Dendritic cell treated with granulocyte-macrophage colony-stimulating factor and Interleukin-4, amounts not matched to agents 40 ng/mL and 50 ng/mL, for 4 days (primary cell): ENCODE data around the gene PRM2.

Experiments used
- H3K27ac Mint-ChIP-seq: one replicate; pipeline ENCODE4 v1.8.0; 2022; ENCODE audit warnings: mild to moderate bottlenecking, mixed read lengths
- H3K27me3 Mint-ChIP-seq: one replicate; pipeline ENCODE4 v1.8.0; 2022; ENCODE audit warnings: mild to moderate bottlenecking, mixed read lengths
- H3K36me3 Mint-ChIP-seq: one replicate; pipeline ENCODE4 v1.8.0; 2022; ENCODE audit warnings: low read depth, mixed read lengths
- H3K4me1 Mint-ChIP-seq: one replicate; pipeline ENCODE4 v1.8.0; 2022; ENCODE audit warnings: low read depth, mixed read lengths
- H3K4me3 Mint-ChIP-seq: one replicate; pipeline ENCODE4 v1.8.0; 2022; ENCODE audit warnings: mild to moderate bottlenecking, moderate library complexity, mixed read lengths
- H3K9me3 Mint-ChIP-seq: one replicate; pipeline ENCODE4 v1.8.0; 2022; ENCODE audit warnings: mixed read lengths
- intact Hi-C: fragments of 100-400 bp; cut with micrococcal nuclease; formaldehyde crosslinking; loops from one replicate; pipeline ENCODE4 v1.15.0; 2022

PRM2 gene

DNA sequence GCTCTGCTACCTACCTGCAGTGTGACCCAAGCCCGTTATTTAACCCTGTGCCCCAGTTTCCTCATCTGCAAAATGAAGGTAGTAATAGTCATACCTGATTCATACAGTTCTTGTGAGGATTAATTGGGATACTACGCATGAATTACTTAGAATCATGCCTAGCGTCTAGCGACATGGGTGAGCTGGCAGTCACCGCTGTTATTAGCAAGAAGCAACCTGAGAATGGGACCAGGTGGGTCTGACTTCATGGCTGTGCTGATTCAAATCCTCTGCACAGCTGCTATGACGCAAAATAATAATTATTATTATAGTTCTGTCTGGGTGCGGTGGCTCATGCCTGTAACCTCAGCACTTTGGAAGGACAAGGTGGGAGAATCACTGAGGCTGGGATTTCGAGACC lies 28.1 kb downstream of the PRM2 start:
- peak overlapping the region; percentile 55 for H3K27ac Mint-ChIP-seq
- peaks cover 16% of the 10 kb centered on the region for H3K36me3 Mint-ChIP-seq
- no peaks in the 10 kb centered on the region for H3K9me3 Mint-ChIP-seq
- no peak overlapping the region for H3K4me3 Mint-ChIP-seq
- intact Hi-C loops: no loop called here
- H3K27me3 Mint-ChIP-seq: peaks cover 3% of the 10 kb centered on the region
- peaks cover 38% of the 10 kb centered on the region for H3K4me1 Mint-ChIP-seq

DNA sequence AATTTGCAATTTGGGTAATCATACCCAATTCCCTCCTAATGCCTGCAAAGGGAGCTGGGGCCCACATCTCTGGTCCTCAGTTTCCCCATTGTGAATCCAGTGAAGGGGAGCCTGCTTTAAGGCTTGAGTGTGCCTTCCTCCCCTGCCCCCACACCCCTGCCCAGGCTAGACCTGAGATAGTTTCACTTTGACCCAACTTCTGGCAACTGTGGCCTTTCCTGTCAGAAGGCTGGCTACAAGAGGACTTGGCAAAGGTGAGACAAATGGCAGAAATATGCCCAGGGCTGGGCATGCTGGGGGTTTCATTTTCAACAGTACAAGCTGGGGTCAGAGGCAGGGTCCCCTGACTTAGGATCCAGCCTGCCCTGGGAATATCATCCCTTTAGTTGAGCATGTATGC lies 30.3 kb downstream of the PRM2 start:
- intact Hi-C loops: no loop called here
- H3K27ac Mint-ChIP-seq: no peak overlapping the region
- H3K4me3 Mint-ChIP-seq: no peak overlapping the region
- no peaks in the 10 kb centered on the region for H3K9me3 Mint-ChIP-seq
- H3K36me3 Mint-ChIP-seq: no peaks in the 10 kb centered on the region
- H3K27me3 Mint-ChIP-seq: peaks cover 3% of the 10 kb centered on the region
- H3K4me1 Mint-ChIP-seq: peaks cover 23% of the 10 kb centered on the region

DNA sequence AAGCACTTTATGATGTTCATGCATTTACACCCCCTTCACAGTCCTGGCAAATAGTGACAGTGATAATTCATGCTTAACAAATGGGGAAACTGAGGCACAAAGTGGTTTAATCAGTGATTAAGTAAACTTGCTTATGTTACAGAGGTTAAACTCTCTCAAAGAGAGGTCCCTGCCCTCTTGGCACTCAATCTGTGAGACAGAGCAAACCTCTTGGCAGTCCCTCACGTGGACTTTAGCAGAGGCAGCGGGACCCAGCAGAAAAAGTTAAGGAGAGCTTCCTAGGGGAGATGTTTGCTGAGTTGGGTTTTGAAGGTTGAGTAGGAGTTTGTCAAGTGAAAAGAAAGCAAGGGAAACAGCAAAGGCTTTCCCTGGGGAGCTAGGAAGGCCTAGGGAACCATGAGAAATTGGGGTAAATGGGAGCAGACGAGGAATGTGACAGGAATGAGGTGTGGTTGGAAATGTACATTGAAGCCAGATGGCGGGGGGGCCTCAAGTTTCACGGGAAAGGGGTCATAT lies 31.0 kb downstream of the PRM2 start:
- Mint-ChIP-seq H3K27me3 (peaks cover 6% of the 10 kb centered on the region), H3K4me1 (peaks cover 22% of the 10 kb centered on the region), H3K27ac (no peak overlapping the region), H3K4me3 (no peak overlapping the region), H3K9me3 (no peaks in the 10 kb centered on the region), H3K36me3 (no peaks in the 10 kb centered on the region)
- intact Hi-C loops: no loop called here

DNA sequence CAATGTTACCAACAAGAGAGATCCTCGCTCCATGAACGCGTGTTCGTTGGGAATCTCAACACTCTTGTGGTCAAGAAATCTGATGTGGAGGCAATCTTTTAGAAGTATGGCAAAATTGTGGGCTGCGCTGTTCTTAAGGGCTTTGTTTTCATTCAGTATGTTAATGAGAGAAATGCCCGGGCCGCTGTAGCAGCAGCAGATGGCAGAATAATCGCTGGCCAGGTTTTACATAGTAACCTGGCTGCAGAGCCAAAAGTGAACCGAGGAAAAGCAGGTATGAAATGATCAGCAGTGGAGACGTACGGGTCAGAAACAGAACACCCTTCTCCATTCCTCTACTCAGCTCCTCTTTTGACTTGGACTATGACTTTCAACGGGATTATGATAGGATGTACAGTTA lies 33.6 kb downstream of the PRM2 start:
- Mint-ChIP-seq H3K27ac (no peak overlapping the region), H3K9me3 (no peaks in the 10 kb centered on the region), H3K4me1 (peaks cover 26% of the 10 kb centered on the region), H3K27me3 (peaks cover 6% of the 10 kb centered on the region), H3K36me3 (no peaks in the 10 kb centered on the region), H3K4me3 (no peak overlapping the region)
- intact Hi-C loops: no loop called here

DNA sequence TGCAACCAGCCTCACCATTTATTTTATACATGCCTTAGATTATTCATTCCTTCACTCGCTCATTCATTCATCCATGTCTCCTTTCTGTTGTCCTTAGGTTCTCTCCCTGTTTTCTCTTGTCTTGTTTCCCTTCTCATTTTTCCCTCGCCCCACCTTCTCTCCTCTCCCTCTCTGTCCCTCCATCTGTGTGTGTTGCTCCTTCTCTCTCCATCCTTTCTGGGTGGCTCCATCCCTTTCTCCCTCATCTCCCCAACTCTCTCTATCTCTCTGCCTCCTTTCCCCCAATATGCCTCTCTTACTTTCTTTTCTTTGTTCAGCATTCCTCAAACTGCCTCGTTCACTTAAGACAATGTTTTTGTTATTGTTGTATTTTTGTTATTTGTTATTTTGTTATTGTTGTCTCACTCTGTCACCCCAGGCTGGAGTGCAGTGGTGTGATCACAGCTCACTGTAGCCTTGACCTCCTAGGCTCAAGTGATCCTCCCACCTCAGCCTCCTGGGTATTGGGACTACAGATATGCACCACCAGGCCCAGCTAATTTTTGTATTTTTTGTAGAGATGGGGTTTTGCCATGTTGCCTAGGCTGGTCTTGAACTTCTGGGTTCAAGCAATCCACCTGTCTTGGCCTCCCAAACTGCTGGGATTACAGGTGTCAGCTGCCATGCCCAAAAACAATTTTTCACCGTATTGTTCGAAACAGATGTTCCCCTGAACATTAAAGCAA lies 34.6 kb downstream of the PRM2 start:
- peaks cover 6% of the 10 kb centered on the region for H3K27me3 Mint-ChIP-seq
- intact Hi-C loops: no loop called here
- peaks cover 29% of the 10 kb centered on the region for H3K4me1 Mint-ChIP-seq
- no peak overlapping the region for H3K27ac Mint-ChIP-seq
- no peaks in the 10 kb centered on the region for H3K9me3 Mint-ChIP-seq
- no peak overlapping the region for H3K4me3 Mint-ChIP-seq
- no peaks in the 10 kb centered on the region for H3K36me3 Mint-ChIP-seq

DNA sequence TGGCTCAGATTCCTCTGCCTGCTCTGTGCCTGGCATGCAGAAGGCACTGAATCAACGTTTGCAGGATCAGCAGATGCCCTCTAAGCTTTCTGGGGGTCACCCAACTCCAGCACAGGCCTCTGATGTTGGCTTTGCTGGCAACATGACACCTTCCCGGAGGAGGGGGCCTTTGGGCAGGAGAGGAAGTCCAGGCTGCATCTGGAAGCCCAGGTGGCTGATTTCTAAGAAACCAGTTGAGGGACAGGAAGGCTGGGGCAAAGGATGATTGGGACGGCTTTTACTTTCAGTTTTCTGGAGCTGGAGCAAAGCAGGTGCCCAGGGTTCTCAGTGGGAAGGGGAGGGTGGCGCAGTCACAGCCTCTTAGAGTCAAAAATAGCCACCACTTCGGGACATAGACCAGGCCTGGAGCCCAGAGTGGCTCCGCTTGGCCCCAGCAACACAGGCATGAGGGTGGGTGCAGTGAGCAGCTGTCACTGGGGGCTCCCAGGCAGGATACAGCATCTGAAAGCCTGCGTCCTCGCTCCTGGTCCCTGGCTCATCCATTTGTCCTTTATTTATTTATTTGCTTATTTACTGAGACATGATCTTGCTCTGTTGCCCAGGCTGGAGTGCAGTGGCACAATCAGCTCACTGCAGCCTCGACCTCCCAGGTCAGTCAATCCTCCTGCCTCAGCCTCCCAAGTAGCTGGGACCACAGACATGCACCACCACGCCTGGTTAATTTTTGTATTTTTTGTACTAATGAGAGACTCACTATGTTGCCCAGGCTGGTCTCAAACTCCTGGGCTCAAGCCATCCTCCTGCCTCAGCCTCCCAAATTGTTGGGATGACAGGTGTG lies 35.4 kb downstream of the PRM2 start:
- Mint-ChIP-seq H3K4me3 (no peak overlapping the region), H3K4me1 (peaks cover 29% of the 10 kb centered on the region), H3K27ac (no peak overlapping the region), H3K27me3 (peaks cover 6% of the 10 kb centered on the region), H3K36me3 (no peaks in the 10 kb centered on the region), H3K9me3 (no peaks in the 10 kb centered on the region)
- intact Hi-C loops: no loop called here

DNA sequence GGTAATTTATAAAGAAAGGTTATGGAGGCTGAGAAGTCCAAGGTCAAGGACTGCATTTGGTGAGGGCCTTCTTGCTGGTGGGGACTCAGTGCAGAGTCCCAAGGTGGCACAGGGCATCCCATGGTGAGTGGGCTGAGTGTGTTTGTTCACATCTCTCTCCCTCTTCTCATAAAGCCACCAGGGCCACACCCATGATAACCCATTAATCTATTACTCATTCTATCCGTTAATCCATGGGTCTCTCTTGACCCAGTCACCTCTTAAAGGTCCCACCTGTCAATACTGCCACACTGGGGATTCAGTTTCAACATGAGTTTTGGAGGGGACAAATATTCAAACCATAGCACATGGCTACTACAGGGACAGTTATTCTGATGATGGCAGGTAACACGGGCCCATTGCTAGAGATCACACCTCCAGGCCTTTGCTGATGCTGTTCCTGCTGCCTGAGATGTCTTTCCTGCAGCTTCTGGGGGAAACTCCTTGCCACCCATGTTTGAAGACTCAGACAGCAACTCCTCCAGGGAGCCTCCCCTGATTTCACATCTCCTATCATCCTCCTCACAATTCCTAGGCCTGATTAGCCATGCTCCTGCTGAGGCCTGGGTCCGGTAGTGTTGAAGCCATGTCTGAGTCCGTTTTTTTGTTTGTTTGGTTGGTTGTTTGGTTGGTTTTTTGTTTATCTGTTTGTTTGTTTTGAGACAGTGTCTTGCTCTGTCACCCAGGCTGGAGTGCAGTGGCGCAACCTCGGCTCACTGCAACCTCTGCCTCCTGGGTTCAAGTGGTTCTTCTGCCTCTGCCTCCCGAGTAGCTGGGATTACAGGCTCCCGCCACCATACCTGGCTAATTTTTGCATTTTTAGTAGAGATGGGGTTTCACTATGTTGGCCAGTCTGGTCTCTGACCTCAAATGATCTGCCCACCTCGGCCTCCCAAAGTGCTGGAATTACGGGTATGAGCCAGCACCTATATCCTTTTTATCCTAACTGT lies 36.3 kb downstream of the PRM2 start:
- Mint-ChIP-seq H3K4me3 (no peak overlapping the region), H3K9me3 (no peaks in the 10 kb centered on the region), H3K27ac (no peak overlapping the region), H3K36me3 (no peaks in the 10 kb centered on the region), H3K4me1 (peaks cover 32% of the 10 kb centered on the region), H3K27me3 (peaks cover 3% of the 10 kb centered on the region)
- intact Hi-C loops: no loop called here

DNA sequence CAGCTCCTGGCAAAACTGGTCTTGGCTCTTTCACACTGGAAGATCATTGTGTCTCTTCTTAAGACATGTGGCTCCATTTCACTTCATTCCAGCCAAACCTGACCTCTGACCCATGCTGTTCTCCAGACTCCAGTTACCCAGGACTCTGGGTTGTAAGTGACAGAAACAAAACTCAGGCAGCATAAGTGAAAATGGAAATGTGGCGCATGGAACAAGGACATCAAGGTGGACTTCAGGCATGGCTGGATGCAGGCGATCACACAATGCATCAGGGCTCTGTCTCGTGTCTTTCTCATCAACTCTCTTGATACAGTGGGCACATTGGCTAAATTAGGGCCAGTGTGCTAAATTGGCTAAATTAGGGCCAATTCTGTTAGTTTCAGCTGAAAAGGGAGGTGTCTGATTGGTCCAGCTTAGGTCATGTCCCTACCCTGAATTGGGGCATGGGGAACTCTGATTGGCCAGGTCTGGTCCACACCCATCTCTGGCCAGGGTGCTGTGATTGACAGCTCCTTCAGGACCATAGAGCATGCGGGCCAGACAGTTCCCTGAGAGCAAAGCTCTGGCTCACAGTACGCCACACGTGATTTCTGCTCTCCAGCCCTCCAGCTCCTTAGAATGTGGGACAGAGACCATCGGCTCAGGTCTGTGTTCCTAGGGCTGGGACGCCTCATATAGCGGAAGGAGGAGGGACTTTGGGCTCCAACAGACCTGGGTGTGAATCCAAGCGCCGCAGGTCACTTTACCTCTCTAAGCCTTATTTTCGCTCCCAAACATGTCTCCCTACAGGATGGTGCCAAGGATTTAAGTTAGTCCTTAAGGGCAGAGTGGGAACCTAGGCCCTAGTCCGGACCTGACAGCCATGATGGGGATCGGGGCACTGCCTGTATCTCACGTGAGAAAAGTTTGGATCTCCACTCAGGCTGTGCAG lies 37.7 kb downstream of the PRM2 start:
- H3K36me3 Mint-ChIP-seq: no peaks in the 10 kb centered on the region
- peaks cover 42% of the 10 kb centered on the region for H3K4me1 Mint-ChIP-seq
- no peak overlapping the region for H3K4me3 Mint-ChIP-seq
- no peak overlapping the region for H3K27ac Mint-ChIP-seq
- intact Hi-C loops: no loop called here
- no peaks in the 10 kb centered on the region for H3K9me3 Mint-ChIP-seq
- peaks cover 3% of the 10 kb centered on the region for H3K27me3 Mint-ChIP-seq

DNA sequence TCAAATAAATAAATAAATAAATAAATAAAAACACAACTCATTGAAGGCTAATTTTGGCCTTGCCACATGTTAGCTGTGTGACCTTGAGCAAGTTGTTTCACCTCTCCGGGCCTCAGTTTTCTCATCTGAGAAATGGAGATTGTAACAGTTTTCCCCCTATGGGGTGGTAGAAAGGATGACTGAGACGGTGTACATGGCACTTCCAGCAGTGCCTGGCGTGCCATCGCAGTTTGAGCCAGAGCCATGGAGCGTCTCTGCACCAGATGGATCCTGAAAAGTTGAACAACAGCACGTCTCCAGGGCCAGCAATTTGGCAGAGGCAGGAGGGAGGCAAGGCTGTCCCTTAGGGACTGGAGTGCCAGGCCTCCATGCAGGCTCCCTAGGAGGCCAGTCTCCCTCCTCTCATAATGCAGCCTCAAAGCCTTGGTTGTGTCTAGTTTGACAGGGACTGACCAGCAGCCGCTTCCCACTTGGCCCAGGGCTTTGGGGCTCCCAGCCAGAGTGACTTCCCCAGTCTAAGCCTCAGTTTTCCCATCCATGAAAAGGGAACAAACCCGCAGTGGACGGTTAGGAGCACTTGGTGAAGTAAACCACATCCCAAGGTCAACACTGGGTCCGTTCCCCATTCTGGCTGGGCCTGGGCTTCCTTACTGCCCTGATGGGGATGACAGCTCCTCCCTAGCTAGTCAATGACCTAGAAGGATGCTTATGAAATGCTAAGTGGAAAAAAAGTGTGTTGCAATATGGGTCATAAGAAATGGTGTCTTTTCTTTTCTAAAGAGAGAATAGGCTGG lies 39.6 kb downstream of the PRM2 start:
- Mint-ChIP-seq H3K27ac (peak overlapping the region; percentile 41), H3K4me1 (peaks cover 61% of the 10 kb centered on the region), H3K4me3 (no peak overlapping the region), H3K27me3 (peaks cover 3% of the 10 kb centered on the region), H3K36me3 (no peaks in the 10 kb centered on the region), H3K9me3 (no peaks in the 10 kb centered on the region)
- intact Hi-C loops: no loop called here

DNA sequence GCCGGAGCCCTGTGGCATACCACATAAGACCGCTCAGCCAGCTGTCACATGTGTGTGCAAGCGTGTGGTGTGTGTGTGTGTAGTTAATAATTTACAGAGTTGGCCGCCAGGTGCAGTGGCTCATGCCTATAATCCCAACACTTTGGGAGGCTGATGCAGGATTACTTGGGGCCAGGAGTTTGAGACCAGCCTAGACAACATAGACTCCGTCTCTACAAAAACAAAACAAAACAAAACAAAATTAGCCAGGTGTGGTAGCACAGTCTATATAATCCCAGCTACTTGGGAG lies 40.6 kb downstream of the PRM2 start:
- Mint-ChIP-seq H3K27ac (peak overlapping the region; percentile 76), H3K36me3 (no peaks in the 10 kb centered on the region), H3K27me3 (peaks cover 2% of the 10 kb centered on the region)

DNA sequence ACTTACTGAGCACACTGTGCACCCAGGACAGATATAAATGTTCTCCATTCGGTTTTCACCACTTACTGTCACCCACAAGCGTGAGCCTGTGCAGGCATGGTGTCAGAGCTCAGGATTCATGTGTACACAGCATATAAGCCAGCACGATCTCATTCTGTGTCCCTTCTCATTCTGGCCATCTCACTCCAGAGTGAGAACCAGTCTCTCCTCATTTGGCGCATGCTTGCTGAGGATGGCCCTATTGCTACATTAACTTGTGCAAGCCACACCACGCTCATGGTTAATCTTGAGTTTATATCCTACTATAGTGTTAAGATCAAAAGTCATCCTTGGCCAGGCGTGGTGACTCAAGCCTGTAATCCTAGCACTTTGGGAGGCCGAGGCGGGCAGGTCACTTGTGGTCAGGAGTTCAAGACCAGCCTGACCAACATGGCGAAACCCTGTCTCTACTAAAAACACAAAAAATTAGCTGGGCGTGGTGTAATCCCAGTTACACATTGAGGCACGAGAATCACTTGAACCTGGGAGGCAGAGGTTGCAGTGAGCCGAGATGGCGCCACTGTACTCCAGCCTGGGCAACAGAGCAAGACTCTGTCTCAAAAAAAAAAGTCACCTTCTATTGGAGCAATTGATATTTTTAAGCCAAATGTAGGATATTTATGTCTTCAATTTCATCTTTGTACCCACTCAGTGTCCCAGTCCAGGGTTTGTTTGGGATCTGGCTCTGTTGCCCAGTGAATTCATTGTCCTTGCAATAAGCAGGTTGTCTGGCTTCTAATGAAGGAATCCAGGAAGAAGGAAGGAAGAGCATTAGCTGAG lies 41.2 kb downstream of the PRM2 start:
- Mint-ChIP-seq H3K4me1 (peaks cover 64% of the 10 kb centered on the region), H3K27ac (peak overlapping the region; percentile 76), H3K4me3 (no peak overlapping the region), H3K27me3 (peaks cover under 1% of the 10 kb centered on the region), H3K9me3 (no peaks in the 10 kb centered on the region), H3K36me3 (no peaks in the 10 kb centered on the region)
- intact Hi-C loops: loop anchor here (5.0 kb wide), 1 partner anchor 53 kb away; no protein-coding TSS in a partner anchor

More for the DNA sequence above, 40.6 kb downstream of the PRM2 start:
- intact Hi-C loops: no loop called here
- peaks cover 67% of the 10 kb centered on the region for H3K4me1 Mint-ChIP-seq
- H3K4me3 Mint-ChIP-seq: no peak overlapping the region
- H3K9me3 Mint-ChIP-seq: no peaks in the 10 kb centered on the region
